H1 (cell line): ENCODE data around the gene CAPZB. TPM values are rescaled to one million over a fixed set of nuclear protein-coding genes. Genes with fewer than 3 reads are reported as not detected.
A peak's percentile ranks its signal among the peaks of the same experiment; 100 is the strongest.

Source experiments
- CTCF ChIA-PET: fragments of 300-600 bp; sonication (Branson Sonifier 250); formaldehyde crosslinking; loops from one replicate; lab custom pipeline; 2021; ENCODE audit not compliant: partially characterized antibody; lab: Charles Lee
- POLR2A ChIA-PET: fragments of 300-600 bp; sonication (Branson Sonifier 250); formaldehyde crosslinking; loops from one replicate; lab custom pipeline; 2021; ENCODE audit warnings: inconsistent platforms; ENCODE audit not compliant: partially characterized antibody; lab: Charles Lee
- DNase-seq, 2 experiments: peaks; one replicate each; pipeline versions ENCODE4 v3.0.0 to v3.0.0-alpha.2; 2010 to 2022; ENCODE audit warnings: low spot score in 2 of 2, low read depth in 1 of 2, mixed read lengths in 1 of 2
- FAIRE-seq: peaks from 2 replicates; lab custom pipeline; 2011; peaks lifted over from hg19 to GRCh38; lab: Jason Lieb, UNC
- H2AFZ ChIP-seq: 2 replicates; pipeline ENCODE4 v1.8.1; 2012; ENCODE audit warnings: low read length, inconsistent platforms
- H2AK5ac ChIP-seq: 2 replicates; pipeline ENCODE4 v1.6.1; 2013; ENCODE audit warnings: low read depth, low read length
- H2BK120ac ChIP-seq: replicated peaks from 2 replicates; pipeline ENCODE3; 2013; ENCODE audit warnings: low read depth, low read length, inconsistent platforms
- H2BK12ac ChIP-seq: 2 replicates; pipeline ENCODE4 v1.6.1; 2013; ENCODE audit warnings: low read depth, low read length
- H2BK15ac ChIP-seq: 2 replicates; pipeline ENCODE4 v1.6.1; 2013; ENCODE audit warnings: low read length
- H2BK20ac ChIP-seq: 2 replicates; pipeline ENCODE4 v1.6.1; 2013; ENCODE audit warnings: low read length
- H2BK5ac ChIP-seq: 2 replicates; pipeline ENCODE4 v1.6.1; 2013; ENCODE audit warnings: low read depth, low read length
- H3K14ac ChIP-seq: 2 replicates; pipeline ENCODE4 v1.6.1; 2013; ENCODE audit warnings: inconsistent platforms; ENCODE audit not compliant: insufficient read length
- H3K18ac ChIP-seq: 2 replicates; pipeline ENCODE4 v1.6.1; 2013; ENCODE audit warnings: low read length; ENCODE audit errors: extremely low read depth
- H3K23ac ChIP-seq: 2 replicates; pipeline ENCODE4 v1.6.1; 2013; ENCODE audit warnings: inconsistent platforms; ENCODE audit not compliant: insufficient read length
- H3K23me2 ChIP-seq: 2 replicates; pipeline ENCODE4 v1.6.1; 2013; ENCODE audit warnings: low read depth, low read length
- H3K27ac ChIP-seq: 2 replicates; pipeline ENCODE4 v1.6.1; 2011; ENCODE audit warnings: low read depth, low read length, inconsistent platforms
- H3K27me3 ChIP-seq, 4 experiments: replicated peaks in 1 of 4; 1 replicate in 1 of 4; 2 replicates in 3 of 4; pipeline versions ENCODE4 v1.6.1 to v1.8.1; 2011 to 2013; ENCODE audit warnings: low read length in 3 of 4, mild to moderate bottlenecking in 3 of 4, inconsistent platforms in 2 of 4, mixed read lengths in 2 of 4, moderate library complexity in 1 of 4; ENCODE audit not compliant: control insufficient read depth in 3 of 4, insufficient read depth in 3 of 4; ENCODE audit errors: extremely low read depth in 1 of 4
- H3K36me3 ChIP-seq, 4 experiments: 2 replicates each; pipeline versions ENCODE4 v1.6.1 to v1.8.1; 2011 to 2013; ENCODE audit warnings: mild to moderate bottlenecking in 4 of 4, low read length in 3 of 4, moderate library complexity in 2 of 4, control low read depth in 1 of 4, inconsistent platforms in 1 of 4; ENCODE audit not compliant: insufficient read depth in 4 of 4, control insufficient read depth in 2 of 4
- H3K4ac ChIP-seq: replicated peaks from 2 replicates; pipeline ENCODE3; 2013; ENCODE audit warnings: low read length, low read depth, mixed read lengths, inconsistent platforms; ENCODE audit not compliant: insufficient read length
- H3K4me1 ChIP-seq, 4 experiments: replicated peaks in 1 of 4; 1 replicate in 1 of 4; 2 replicates in 3 of 4; pipeline versions ENCODE4 v1.6.1 to v1.8.1; 2011 to 2013; ENCODE audit warnings: low read length in 3 of 4, inconsistent platforms in 2 of 4, mixed read lengths in 1 of 4; ENCODE audit not compliant: insufficient read depth in 4 of 4, control insufficient read depth in 3 of 4
- H3K4me2 ChIP-seq, 2 experiments: 2 replicates each; pipeline versions ENCODE4 v1.6.1 to v1.8.1; 2011 to 2013; ENCODE audit warnings: low read depth in 2 of 2, low read length in 2 of 2, control low read depth in 1 of 2, inconsistent platforms in 1 of 2, mild to moderate bottlenecking in 1 of 2; ENCODE audit not compliant: insufficient read depth in 1 of 2
- H3K4me3 ChIP-seq, 4 experiments: fragments of 200-600, 300-600 bp in 1 of 4; sonication (generic), shearing (Covaris generic), sonication (Bioruptor Twin) in 1 of 4; 2 replicates each; pipeline versions ENCODE4 v1.5.1 to v1.8.1; 2011 to 2016; ENCODE audit warnings: low read length in 4 of 4, low read depth in 3 of 4, control low read depth in 2 of 4, inconsistent platforms in 2 of 4, mild to moderate bottlenecking in 2 of 4, mixed read lengths in 1 of 4, moderate library complexity in 1 of 4; ENCODE audit not compliant: insufficient read depth in 2 of 4; ENCODE audit errors: extremely low read depth in 1 of 4
- H3K56ac ChIP-seq: replicated peaks from 2 replicates; pipeline ENCODE3; 2013; ENCODE audit warnings: low read depth, mild to moderate bottlenecking, mixed read lengths, low read length, inconsistent platforms; ENCODE audit not compliant: insufficient read length
- H3K79me1 ChIP-seq: 2 replicates; pipeline ENCODE4 v1.6.1; 2013; ENCODE audit warnings: low read depth, low read length, control low read depth
- H3K79me2 ChIP-seq, 2 experiments: 2 replicates each; pipeline versions ENCODE4 v1.6.1 to v1.8.1; 2012 to 2013; ENCODE audit warnings: low read length in 2 of 2, mild to moderate bottlenecking in 2 of 2, inconsistent platforms in 1 of 2; ENCODE audit not compliant: insufficient read depth in 2 of 2, control insufficient read depth in 1 of 2
- H3K9ac ChIP-seq, 4 experiments: replicated peaks in 1 of 4; 1 replicate in 1 of 4; 2 replicates in 3 of 4; pipeline versions ENCODE4 v1.6.1 to v1.8.1; 2011 to 2013; ENCODE audit warnings: low read depth in 3 of 4, low read length in 3 of 4, control low read depth in 2 of 4, mild to moderate bottlenecking in 2 of 4, moderate library complexity in 2 of 4, inconsistent platforms in 1 of 4; ENCODE audit errors: extremely low read depth in 1 of 4
- H3K9me3 ChIP-seq, 2 experiments: 2 replicates each; pipeline versions ENCODE4 v1.6.1 to v1.8.1; 2012 to 2013; ENCODE audit warnings: mild to moderate bottlenecking in 2 of 2, moderate library complexity in 2 of 2, control low read depth in 1 of 2, inconsistent platforms in 1 of 2, low read depth in 1 of 2, low read length in 1 of 2, mixed read lengths in 1 of 2; ENCODE audit not compliant: insufficient read depth in 2 of 2
- H4K20me1 ChIP-seq, 2 experiments: replicated peaks in 1 of 2; 2 replicates each; pipeline versions ENCODE3 to v1.8.1; 2011 to 2013; ENCODE audit warnings: inconsistent platforms in 2 of 2, low read length in 2 of 2, mild to moderate bottlenecking in 1 of 2; ENCODE audit not compliant: insufficient read depth in 2 of 2, control insufficient read depth in 1 of 2
- H4K5ac ChIP-seq: 2 replicates; pipeline ENCODE4 v1.6.1; 2013; ENCODE audit warnings: low read length, low read depth, mixed read lengths, inconsistent platforms; ENCODE audit not compliant: insufficient read length
- H4K8ac ChIP-seq: 2 replicates; pipeline ENCODE4 v1.8.0; 2013; ENCODE audit warnings: mild to moderate bottlenecking, moderate library complexity, low read length, inconsistent platforms; ENCODE audit not compliant: insufficient read depth; ENCODE audit errors: extremely low read depth
- H4K91ac ChIP-seq: replicated peaks from 2 replicates; pipeline ENCODE3; 2013; ENCODE audit warnings: low read length, mixed read lengths, inconsistent platforms; ENCODE audit not compliant: insufficient read length
- CREB1 ChIP-seq: IDR thresholded peaks from 2 replicates; pipeline ENCODE4 v1.6.1; 2012; ENCODE audit warnings: inconsistent platforms
- E2F6 ChIP-seq: IDR thresholded peaks from 2 replicates; pipeline ENCODE4 v1.6.1; 2012; ENCODE audit warnings: inconsistent platforms
- GABPA ChIP-seq: IDR thresholded peaks from 2 replicates; pipeline ENCODE4 v1.6.1; 2011; ENCODE audit warnings: mild to moderate bottlenecking, low read length, moderate library complexity, borderline replicate concordance; ENCODE audit not compliant: insufficient read depth
- KDM1A ChIP-seq: fragments of 200-600, 300-600 bp; sonication (generic); IDR thresholded peaks from 2 replicates; pipeline ENCODE4 v1.7.1; 2016; ENCODE audit warnings: mild to moderate bottlenecking, low read length, borderline replicate concordance
- RFX5 ChIP-seq: IDR thresholded peaks from 2 replicates; pipeline ENCODE4 v1.6.1; 2011; ENCODE audit warnings: low read depth, low read length, improper control_type of control experiment, borderline replicate concordance
- RXRA ChIP-seq: IDR thresholded peaks from 2 replicates; pipeline ENCODE4 v1.6.1; 2011; ENCODE audit warnings: low read depth, mild to moderate bottlenecking, low read length, moderate library complexity; ENCODE audit not compliant: insufficient read depth
- YY1 ChIP-seq: IDR thresholded peaks from 2 replicates; pipeline ENCODE4 v1.6.1; 2011; ENCODE audit warnings: low read depth, mild to moderate bottlenecking, low read length
- WGBS, 2 experiments: shearing (Covaris generic) in 1 of 2; methylation state at CpG; one replicate each; pipeline versions ENCODE4 v1.1.6 to v1.1.7; 2013 to 2015; ENCODE audit warnings: low lambda C conversion rate in 2 of 2, mixed read lengths in 2 of 2, inconsistent platforms in 1 of 2, low coverage in 1 of 2, missing lambda C conversion rate in 1 of 2; ENCODE audit not compliant: insufficient replicate concordance in 2 of 2, insufficient coverage in 1 of 2, insufficient read length in 1 of 2; ENCODE audit errors: extremely low coverage in 1 of 2, missing lambda C conversion rate in 1 of 2; 5-methylcytosine and 5-hydroxymethylcytosine counted together
- polyA plus RNA-seq, 7 experiments: library from polyadenylated mRNA; depleted of rRNA in 3 of 7; stranded (reverse) in 5 of 7; unstranded in 2 of 7; fragments of >200 nt in 5 of 7; fragments of 200-250 nt in 2 of 7; gene quantifications; 1 replicate in 5 of 7; 2 replicates in 1 of 7; 4 replicates in 1 of 7; pipeline versions ENCODE4 v1.2.1 to v1.2.3, GENCODE V29; 2011 to 2013; ENCODE audit warnings: missing spikeins in 2 of 7, mixed read lengths in 2 of 7
- total RNA-seq: library from RNA; stranded (reverse); fragmentation: NEBNext Ultra II Directional; extraction: Animal tissue kit (Norgen Biotek cat#: 25700); gene quantifications from 2 replicates; pipeline ENCODE4 v1.2.1, GENCODE V29; 2021

Gene CAPZB
- total and polyA plus RNA-seq, 2 of the 8 experiments (the other 6 are each of a cell fraction or from before 2014, with no cell fraction given), result 162 to 371 TPM

GRCh38 chr1:19341201-19342061, 143.9 kb downstream of the CAPZB start:
- Histone ChIP-seq H3K56ac (no peak overlapping the region), H3K79me1 (no peaks in the 10 kb centered on the region), H4K20me1 (peaks cover 6% of the 10 kb centered on the region in 2 experiments), H2BK20ac (no peak overlapping the region), H3K18ac (peak overlapping the region; percentile 71), H4K5ac (no peak overlapping the region), H4K8ac (no peak overlapping the region), H3K9me3 (no peaks in the 10 kb centered on the region), H4K91ac (no peak overlapping the region), H3K4me1 (peaks cover 0 to 15% (median 10%) of the 10 kb centered on the region in 4 experiments; a peak in 5 of 7 replicates), H3K27ac (no peak overlapping the region), H2AK5ac (peak overlapping the region; percentile 18; the same call in 1 of the 2 replicates), H3K27me3 (no peaks in the 10 kb centered on the region), H3K9ac (no peak overlapping the region), H2BK5ac (peak overlapping the region; percentile 21; the same call in 1 of the 2 replicates), H3K79me2 (no peaks in the 10 kb centered on the region), H2BK12ac (no peak overlapping the region), H2BK15ac (no peak overlapping the region), H3K4me3 (no peak overlapping the region), H3K36me3 (peaks cover 3 to 18% (median 5%) of the 10 kb centered on the region in 4 experiments; a peak in 4 of 8 replicates), H3K4ac (no peak overlapping the region), H3K4me2 (no peak overlapping the region), H3K23ac (no peak overlapping the region), H2BK120ac (no peak overlapping the region), H3K23me2 (peaks cover 2% of the 10 kb centered on the region; the same call in 1 of the 2 replicates), H3K14ac (no peak overlapping the region), H2AFZ (no peak overlapping the region)
- FAIRE-seq (peak; percentile 98), DNase-seq (peak; percentile 76 to 96)
- POLR2A ChIA-PET, result interaction anchor here (1.5 kb wide), 2 partner anchors 10 to 12 kb away, joined by 3 to 5 read pairs; no protein-coding TSS in a partner anchor
- CTCF ChIA-PET, result interaction anchor here (0.6 to 8.0 kb wide), 48 partner anchors 8 to 1422 kb away, joined by 3 to 72 read pairs (median 4); partner anchors contain the start of genes AKR7A2 and SLC66A1
- WGBS, 2 experiments, result 62% methylated on average over 25 of the region's 25 CpGs; no CpG with 5 or more reads in 1 of the 2 experiments
- TF ChIP-seq YY1, result peak; percentile 62; the same call in 1 of the 2 replicates
- TF ChIP-seq E2F6, result no peak
- peak; percentile 26; the same call in 1 of the 2 replicates for TF ChIP-seq CREB1
- no peak for TF ChIP-seq KDM1A
- TF ChIP-seq RXRA, result no peak
- TF ChIP-seq RFX5, result no peak
- peak; percentile 64; the same call in 1 of the 2 replicates for TF ChIP-seq GABPA
